HepG2 (cell line): ENCODE data around the gene LMAN1L. TPM values are rescaled to one million over a fixed set of nuclear protein-coding genes. Genes with fewer than 3 reads are reported as not detected.

Experiments
- ATAC-seq: fragments of 200-7000 bp; cut with Tn5 transposase; 3 replicates; pipeline ENCODE4 v1.9.1; 2020; ENCODE audit warnings: mild to moderate bottlenecking, moderate library complexity
- BruUV-seq: library from RNA; stranded (reverse); fragments of 400-500 nt; replicated peaks from 2 replicates; lab custom pipeline; 2021; lab: Mats Ljungman, UMichigan
- CTCF ChIA-PET: fragments of 300-600 bp; formaldehyde crosslinking; extraction: SDS; loops from one replicate; lab custom pipeline; 2021; ENCODE audit warnings: low total read pairs, inconsistent platforms, low intra/inter-chr PET ratio; lab: Yijun Ruan, JAX
- POLR2A ChIA-PET: fragments of 350-600 bp; sonication (Branson Sonifier 250); formaldehyde crosslinking; loops from one replicate; lab custom pipeline; 2020; ENCODE audit warnings: antibody characterized with exemption, inconsistent platforms; lab: Yijun Ruan, JAX
- DNase-seq: peaks from one replicate; pipeline ENCODE4 v3.0.0-alpha.2; 2015; ENCODE audit warnings: low spot score
- FAIRE-seq: peaks from 3 replicates; lab custom pipeline; 2011; peaks lifted over from hg19 to GRCh38; lab: Jason Lieb, UNC
- H2AFZ ChIP-seq: one replicate; pipeline ENCODE4 v1.6.1; 2011; ENCODE audit warnings: low read length, inconsistent platforms
- H3K27ac ChIP-seq: fragments of 300-600 bp; 3 replicates; pipeline ENCODE4 v1.8.0; 2011; ENCODE audit warnings: mixed run types, mild to moderate bottlenecking, mixed read lengths, low read length, inconsistent platforms; ENCODE audit not compliant: insufficient read depth; ENCODE audit errors: extremely low read length
- H3K27me3 ChIP-seq, 2 experiments: fragments of 200-600 bp in 1 of 2; 2 replicates in 1 of 2; 3 replicates in 1 of 2; pipeline versions ENCODE4 v1.6.0 to v1.8.0; 2011; ENCODE audit warnings: low read length in 2 of 2, mild to moderate bottlenecking in 2 of 2, moderate library complexity in 2 of 2, inconsistent platforms in 1 of 2; ENCODE audit not compliant: insufficient read depth in 2 of 2, control insufficient read depth in 1 of 2
- H3K36me3 ChIP-seq, 2 experiments: fragments of 200-600 bp in 1 of 2; replicated peaks in 1 of 2; 2 replicates in 1 of 2; 3 replicates in 1 of 2; pipeline versions ENCODE4 v1.5.1 to v1.8.0; 2011; ENCODE audit warnings: low read length in 2 of 2, inconsistent platforms in 1 of 2; ENCODE audit not compliant: insufficient read depth in 2 of 2, control insufficient read depth in 1 of 2
- H3K4me1 ChIP-seq: 2 replicates; pipeline ENCODE4 v1.5.1; 2012; ENCODE audit warnings: low read length, inconsistent platforms; ENCODE audit not compliant: insufficient read depth
- H3K4me2 ChIP-seq: 2 replicates; pipeline ENCODE4 v1.6.0; 2011; ENCODE audit warnings: low read depth, low read length, inconsistent platforms
- H3K4me3 ChIP-seq, 3 experiments: fragments of 200-600 bp in 1 of 3; sonication (generic), shearing (Covaris generic) in 1 of 3; replicated peaks in 1 of 3; 2 replicates each; pipeline ENCODE4 v1.5.1; 2011 to 2016; ENCODE audit warnings: low read length in 3 of 3, inconsistent platforms in 2 of 3, low read depth in 2 of 3, mild to moderate bottlenecking in 2 of 3, control low read depth in 1 of 3, mixed read lengths in 1 of 3; ENCODE audit not compliant: insufficient read depth in 1 of 3
- H3K79me2 ChIP-seq: one replicate; pipeline ENCODE4 v1.6.1; 2011; ENCODE audit warnings: low read length, inconsistent platforms; ENCODE audit not compliant: insufficient read depth
- H3K9ac ChIP-seq: 2 replicates; pipeline ENCODE4 v1.6.0; 2011; ENCODE audit warnings: mild to moderate bottlenecking, low read depth, low read length, inconsistent platforms; ENCODE audit not compliant: insufficient read depth
- H3K9me3 ChIP-seq: 2 replicates; pipeline ENCODE4 v1.5.1; 2012; ENCODE audit warnings: mild to moderate bottlenecking, low read length
- H4K20me1 ChIP-seq: 2 replicates; pipeline ENCODE4 v1.6.0; 2011; ENCODE audit warnings: inconsistent platforms, mild to moderate bottlenecking, low read length, moderate library complexity; ENCODE audit not compliant: insufficient read depth
- ARNT2 ChIP-seq: sonication (generic); formaldehyde crosslinking; IDR thresholded peaks from 2 replicates; pipeline ENCODE4 v1.8.0; 2022; ENCODE audit warnings: mild to moderate bottlenecking, low read depth, missing genetic modification reagents, moderate library complexity
- ASH2L ChIP-seq: fragments of 300-600, 200-600 bp; sonication (generic); IDR thresholded peaks from 2 replicates; pipeline ENCODE4 v1.7.0; 2017; ENCODE audit warnings: low read depth, mild to moderate bottlenecking, moderate library complexity, mixed read lengths, low read length; ENCODE audit not compliant: insufficient read length
- CBX5 ChIP-seq: sonication (generic); formaldehyde crosslinking; IDR thresholded peaks from 2 replicates; pipeline ENCODE4 v1.4.0; 2020; ENCODE audit warnings: missing genetic modification reagents, borderline replicate concordance
- ESRRA ChIP-seq: sonication (generic); formaldehyde crosslinking; IDR thresholded peaks from 2 replicates; pipeline ENCODE4 v1.5.1; 2020; ENCODE audit warnings: mild to moderate bottlenecking, low read depth, missing genetic modification reagents
- HDAC6 ChIP-seq: fragments of 200-600 bp; sonication (generic); IDR thresholded peaks from 2 replicates; pipeline ENCODE4 v1.7.0; 2017; ENCODE audit warnings: mild to moderate bottlenecking, antibody characterized with exemption, low read length, low read depth
- ZNF205 ChIP-seq: IDR thresholded peaks from 2 replicates; pipeline ENCODE4 v1.6.1; 2018; ENCODE audit warnings: missing biosample characterization, missing genetic modification reagents
- ZNF768 ChIP-seq: sonication (generic); formaldehyde crosslinking; IDR thresholded peaks from 2 replicates; pipeline ENCODE4 v1.4.0; 2020; ENCODE audit warnings: missing genetic modification reagents
- WGBS: methylation state at CpG from one replicate; pipeline ENCODE4 v1.1.6; 2017; ENCODE audit warnings: low lambda C conversion rate; 5-methylcytosine and 5-hydroxymethylcytosine counted together
- in situ Hi-C: cut with HindIII; loops from 2 replicates; pipeline ENCODE4 v1.10.0; 2017; ENCODE audit warnings: low pct_unique_long_range_greater_than_20kb; ENCODE audit not compliant: extremely low pct_ligation_motif_present
- intact Hi-C: fragments of 100-400 bp; cut with micrococcal nuclease; formaldehyde crosslinking; loops from one replicate; pipeline ENCODE4 v1.10.0; 2022; ENCODE audit not compliant: unreplicated experiment
- polyA plus RNA-seq, 8 experiments: library from polyadenylated mRNA; depleted of rRNA in 3 of 8; stranded (reverse) in 7 of 8; unstranded in 1 of 8; fragments of >200 nt; fragmentation: Illumina TruSeq in 4 of 8; extraction: Trizol in 4 of 8; gene quantifications; 2 replicates each; pipeline versions ENCODE4 v1.2.1 to v1.2.3, GENCODE V29; 2011 to 2016; ENCODE audit warnings: low read depth in 4 of 8, missing spikeins in 1 of 8, mixed read lengths in 1 of 8; ENCODE audit not compliant: insufficient read depth in 1 of 8
- total RNA-seq, 5 experiments: library from RNA; depleted of rRNA; stranded (reverse); fragments of >200 nt; fragmentation: Illumina TruSeq; extraction: Trizol; gene quantifications; 2 replicates each; pipeline ENCODE4 v1.2.3, GENCODE V29; 2016; ENCODE audit warnings: low read depth in 1 of 5
- TF ChIP-seq, protein P1 (sequence below): IDR thresholded peaks from 2 replicates; pipeline ENCODE4 v1.6.1; 2018; ENCODE audit warnings: missing genetic modification reagents, mild to moderate bottlenecking, missing compliant biosample characterization
- TF ChIP-seq, protein P2 (sequence below): sonication (generic); formaldehyde crosslinking; IDR thresholded peaks from 2 replicates; pipeline ENCODE4 v1.5.0; 2020; ENCODE audit warnings: missing genetic modification reagents, mild to moderate bottlenecking, borderline replicate concordance
- TF ChIP-seq, protein P3 (sequence below): sonication (generic); formaldehyde crosslinking; IDR thresholded peaks from 2 replicates; pipeline ENCODE4 v1.4.0; 2020; ENCODE audit warnings: mild to moderate bottlenecking, missing genetic modification reagents

LMAN1L gene
- total and polyA plus RNA-seq, 2 of the 13 experiments (the other 11 are each of a cell fraction or from before 2014, with no cell fraction given), result not detected

DNA sequence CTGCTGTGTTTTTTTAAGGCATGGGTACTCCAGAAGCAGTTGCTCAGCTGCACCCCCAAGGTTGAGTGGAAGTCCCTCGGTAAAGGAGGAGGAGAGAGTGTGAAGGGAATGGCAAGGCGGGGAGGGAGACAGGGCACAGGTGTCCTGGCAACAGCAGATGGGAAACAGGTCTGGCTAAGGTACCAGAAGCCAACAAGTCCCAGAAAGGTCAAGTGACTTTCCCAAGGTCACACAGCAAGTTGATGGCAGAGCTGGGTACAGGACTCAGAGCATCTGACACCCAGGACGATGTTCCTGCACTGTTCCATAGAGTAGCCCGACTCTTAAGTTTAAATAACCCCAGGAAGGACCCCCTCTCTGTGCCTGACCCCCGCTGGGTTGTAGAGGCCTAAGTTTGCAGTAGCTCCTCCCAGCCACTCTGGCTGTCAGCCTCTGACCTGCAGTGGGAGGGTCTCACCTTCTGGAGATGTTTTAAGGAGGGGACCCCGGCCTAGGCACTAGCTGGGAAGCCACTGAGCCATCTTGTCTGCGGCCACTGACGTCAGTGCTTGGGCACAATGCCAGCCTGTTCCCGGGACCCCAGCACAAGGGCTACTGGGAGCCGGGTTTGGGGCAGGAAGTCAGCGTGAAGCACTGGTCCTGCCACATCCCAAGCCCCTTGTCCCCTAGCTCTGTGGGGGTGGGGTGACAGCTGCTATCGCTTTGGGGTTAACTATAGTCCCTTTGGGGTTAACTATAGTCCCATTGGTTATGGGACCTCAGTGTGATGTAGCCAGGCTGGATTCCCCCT, 20.2 kb upstream of the LMAN1L start:
- no peak overlapping the region for H3K4me2 ChIP-seq
- in situ Hi-C loops (no loop called here), intact Hi-C loops (no loop called here)
- H2AFZ ChIP-seq, result no peak overlapping the region
- H4K20me1 ChIP-seq, result peaks cover 27% of the 10 kb centered on the region; the same call in 1 of the 2 replicates
- TF ChIP-seq HDAC6 (no peak), ZNF768 (peak; percentile 83)
- no TSS peak for BruUV-seq
- H3K4me3 ChIP-seq, result no peak overlapping the region
- H3K79me2 ChIP-seq, result peaks cover 27% of the 10 kb centered on the region
- ChIA-PET POLR2A (interaction anchor here (0.6 to 3.7 kb wide), 3 partner anchors 9 to 194 kb away, joined by 3 to 13 read pairs (median 5); no protein-coding TSS in a partner anchor), CTCF (no interaction called here)
- 100% methylated on average over 4 of the region's 12 CpGs for WGBS
- H3K36me3 ChIP-seq, result peaks cover 8 to 16% of the 10 kb centered on the region in 2 experiments; a peak in 3 of 5 replicates
- H3K27ac ChIP-seq, result no peak overlapping the region
- no peak for DNase-seq
- ATAC-seq, result no peak
- no peak overlapping the region for H3K9ac ChIP-seq
- FAIRE-seq, result no peak
- H3K27me3 ChIP-seq, result no peaks in the 10 kb centered on the region
- no peaks in the 10 kb centered on the region for H3K9me3 ChIP-seq
- H3K4me1 ChIP-seq, result peaks cover 22% of the 10 kb centered on the region

DNA sequence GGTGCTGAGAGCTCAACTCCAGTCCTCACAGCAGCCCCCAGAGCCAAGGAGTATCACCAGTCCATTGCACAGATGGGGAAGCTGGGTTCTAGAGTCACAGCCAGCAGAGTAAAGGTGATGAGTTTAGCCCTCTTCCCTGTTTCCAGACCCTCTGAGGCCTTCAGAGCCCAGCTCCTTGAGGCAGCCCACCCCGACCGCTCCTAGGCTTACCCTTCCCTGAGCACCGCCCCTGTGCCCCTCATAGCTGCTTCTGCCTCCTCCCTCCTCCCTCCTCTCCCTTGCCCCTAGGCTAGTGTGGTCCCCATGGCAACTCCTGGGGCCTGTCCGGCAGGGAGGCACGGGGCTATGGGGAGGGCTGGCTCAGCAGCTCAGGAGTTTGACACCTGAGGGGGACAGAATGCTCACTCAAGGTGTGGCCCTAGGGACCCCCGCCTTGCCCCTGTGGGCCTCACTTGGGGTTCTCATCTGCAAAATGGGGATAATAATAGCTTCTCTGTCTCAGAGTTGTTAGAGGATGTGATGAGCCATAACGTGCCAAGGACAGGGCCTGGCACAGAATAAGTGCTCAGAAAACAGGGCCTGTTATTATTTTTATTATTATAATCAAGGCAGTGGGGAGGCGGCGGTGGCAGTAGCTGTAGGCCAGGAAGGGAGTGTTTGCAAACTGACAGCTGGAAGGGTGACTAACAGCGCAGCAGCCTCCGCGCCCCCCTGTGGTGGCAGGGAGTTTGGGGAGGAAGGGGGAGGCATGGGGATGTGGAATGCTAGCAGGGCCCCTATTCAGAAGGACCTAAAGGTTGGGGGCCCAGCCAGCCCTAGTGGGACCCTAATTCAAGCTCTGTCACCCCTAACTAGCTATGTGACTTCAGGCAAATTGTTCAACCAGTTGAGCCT, 19.3 kb upstream of the LMAN1L start:
- POLR2A ChIA-PET, result interaction anchor here (0.6 to 3.7 kb wide), 5 partner anchors 10 to 195 kb away, joined by 3 to 13 read pairs (median 4); no protein-coding TSS in a partner anchor
- ATAC-seq (no peak), DNase-seq (no peak), FAIRE-seq (no peak)
- H3K9me3 ChIP-seq, result no peaks in the 10 kb centered on the region
- in situ Hi-C loops (no loop called here), intact Hi-C loops (no loop called here)
- H3K4me3 ChIP-seq, result no peak overlapping the region
- peaks cover 15% of the 10 kb centered on the region for H3K4me1 ChIP-seq
- H3K4me2 ChIP-seq, result no peak overlapping the region
- peaks cover 21% of the 10 kb centered on the region; the same call in 1 of the 2 replicates for H4K20me1 ChIP-seq
- CTCF ChIA-PET, result interaction anchor here (1.0 kb wide), 1 partner anchor 22 kb away, joined by 3 read pairs; no protein-coding TSS in a partner anchor
- WGBS, result 95% methylated on average over 12 of the region's 12 CpGs
- H3K79me2 ChIP-seq, result peaks cover 17% of the 10 kb centered on the region
- H3K36me3 ChIP-seq, result peaks cover 10 to 22% of the 10 kb centered on the region in 2 experiments; a peak in 3 of 5 replicates
- H3K9ac ChIP-seq, result no peak overlapping the region
- H3K27me3 ChIP-seq, result no peaks in the 10 kb centered on the region
- no TSS peak for BruUV-seq
- H2AFZ ChIP-seq, result no peak overlapping the region
- no peak overlapping the region for H3K27ac ChIP-seq
- TF ChIP-seq ESRRA (CRISPR knock-in tag) (no peak), CBX5 (no peak), ZNF205 (no peak), ARNT2 (CRISPR knock-in tag) (no peak), ASH2L (no peak)
- TF ChIP-seq, protein P1, sequence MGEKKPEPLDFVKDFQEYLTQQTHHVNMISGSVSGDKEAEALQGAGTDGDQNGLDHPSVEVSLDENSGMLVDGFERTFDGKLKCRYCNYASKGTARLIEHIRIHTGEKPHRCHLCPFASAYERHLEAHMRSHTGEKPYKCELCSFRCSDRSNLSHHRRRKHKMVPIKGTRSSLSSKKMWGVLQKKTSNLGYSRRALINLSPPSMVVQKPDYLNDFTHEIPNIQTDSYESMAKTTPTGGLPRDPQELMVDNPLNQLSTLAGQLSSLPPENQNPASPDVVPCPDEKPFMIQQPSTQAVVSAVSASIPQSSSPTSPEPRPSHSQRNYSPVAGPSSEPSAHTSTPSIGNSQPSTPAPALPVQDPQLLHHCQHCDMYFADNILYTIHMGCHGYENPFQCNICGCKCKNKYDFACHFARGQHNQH (CRISPR knock-in tag), result no peak
- TF ChIP-seq, protein P2, sequence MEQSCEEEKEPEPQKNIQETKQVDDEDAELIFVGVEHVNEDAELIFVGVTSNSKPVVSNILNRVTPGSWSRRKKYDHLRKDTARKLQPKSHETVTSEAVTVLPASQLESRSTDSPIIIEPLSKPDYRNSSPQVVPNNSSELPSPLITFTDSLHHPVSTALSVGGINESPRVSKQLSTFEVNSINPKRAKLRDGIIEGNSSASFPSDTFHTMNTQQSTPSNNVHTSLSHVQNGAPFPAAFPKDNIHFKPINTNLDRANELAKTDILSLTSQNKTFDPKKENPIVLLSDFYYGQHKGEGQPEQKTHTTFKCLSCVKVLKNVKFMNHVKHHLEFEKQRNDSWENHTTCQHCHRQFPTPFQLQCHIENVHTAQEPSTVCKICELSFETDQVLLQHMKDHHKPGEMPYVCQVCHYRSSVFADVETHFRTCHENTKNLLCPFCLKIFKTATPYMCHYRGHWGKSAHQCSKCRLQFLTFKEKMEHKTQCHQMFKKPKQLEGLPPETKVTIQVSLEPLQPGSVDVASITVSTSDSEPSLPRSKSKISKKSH (CRISPR knock-in tag), result no peak
- TF ChIP-seq, protein P3, sequence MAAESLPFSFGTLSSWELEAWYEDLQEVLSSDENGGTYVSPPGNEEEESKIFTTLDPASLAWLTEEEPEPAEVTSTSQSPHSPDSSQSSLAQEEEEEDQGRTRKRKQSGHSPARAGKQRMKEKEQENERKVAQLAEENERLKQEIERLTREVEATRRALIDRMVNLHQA (CRISPR knock-in tag), result no peak
